Panc1 (cell line): ENCODE results near the gene AS3MT. TPM values are rescaled to one million over a fixed set of nuclear protein-coding genes. Genes with fewer than 3 reads are reported as not detected.

Experiments used
- ATAC-seq: fragments of 200-7000 bp; cut with Tn5 transposase; 2 replicates; pipeline ENCODE4 v1.9.1; 2020; ENCODE audit warnings: mild to moderate bottlenecking, moderate library complexity
- BruUV-seq: library from RNA; stranded (reverse); fragments of 400-500 nt; replicated peaks from 2 replicates; lab custom pipeline; 2021; lab: Mats Ljungman, UMichigan
- CTCF ChIA-PET: fragments of 300-600 bp; sonication (Branson Sonifier 250); formaldehyde crosslinking; loops from one replicate; lab custom pipeline; 2022; ENCODE audit warnings: antibody characterized with exemption; lab: Charles Lee
- POLR2A ChIA-PET: fragments of 300-600 bp; sonication (Branson Sonifier 250); formaldehyde crosslinking; loops from one replicate; lab custom pipeline; 2022; ENCODE audit warnings: antibody characterized with exemption; lab: Charles Lee
- DNase-seq: peaks from one replicate; pipeline ENCODE4 v3.0.0-alpha.2; 2010; ENCODE audit warnings: low read depth, low spot score
- H3K27ac ChIP-seq: 2 replicates; pipeline ENCODE4 v1.5.1; 2011; ENCODE audit warnings: mild to moderate bottlenecking, low read length, inconsistent platforms
- H3K27me3 ChIP-seq: fragments of 200-500 bp; sonication (Bioruptor generic); 2 replicates; pipeline ENCODE4 v1.6.0; 2014; ENCODE audit warnings: low read length, inconsistent platforms; ENCODE audit not compliant: control insufficient read depth, insufficient read depth
- H3K36me3 ChIP-seq: fragments of 200-500 bp; sonication (Bioruptor generic); 2 replicates; pipeline ENCODE4 v1.5.1; 2014; ENCODE audit warnings: inconsistent platforms, mild to moderate bottlenecking, low read length, moderate library complexity; ENCODE audit not compliant: control insufficient read depth, insufficient read depth
- H3K4me1 ChIP-seq: 2 replicates; pipeline ENCODE4 v1.5.1; 2011; ENCODE audit warnings: inconsistent platforms, mild to moderate bottlenecking, low read length, moderate library complexity; ENCODE audit not compliant: control insufficient read depth, insufficient read depth
- H3K4me3 ChIP-seq, 2 experiments: 2 replicates each; pipeline ENCODE4 v1.5.1; 2011 to 2012; ENCODE audit warnings: low read depth in 2 of 2, low read length in 2 of 2, mild to moderate bottlenecking in 2 of 2, inconsistent platforms in 1 of 2, moderate library complexity in 1 of 2
- H3K9me3 ChIP-seq: fragments of 200-500 bp; sonication (Bioruptor generic); 2 replicates; pipeline ENCODE4 v1.5.1; 2014; ENCODE audit warnings: low read depth, mild to moderate bottlenecking, inconsistent platforms, low read length, moderate library complexity; ENCODE audit not compliant: control insufficient read depth, insufficient read depth
- CTCF ChIP-seq: fragments of 450-650 bp; IDR thresholded peaks from 2 replicates; pipeline ENCODE4 v1.5.1; 2017; ENCODE audit warnings: mild to moderate bottlenecking
- POLR2AphosphoS5 ChIP-seq: IDR thresholded peaks from 2 replicates; pipeline ENCODE4 v1.6.1; 2012; ENCODE audit warnings: mild to moderate bottlenecking, low read depth, low read length, moderate library complexity
- SIN3A ChIP-seq: IDR thresholded peaks from 2 replicates; pipeline ENCODE4 v1.6.1; 2012; ENCODE audit warnings: low read depth, mild to moderate bottlenecking, low read length, moderate library complexity, borderline replicate concordance; ENCODE audit not compliant: insufficient read depth
- TCF7L2 ChIP-seq: IDR thresholded peaks from 2 replicates; pipeline ENCODE4 v1.6.1; 2011; ENCODE audit warnings: mild to moderate bottlenecking, low read depth, low read length, inconsistent platforms
- in situ Hi-C: cut with HindIII; loops from 2 replicates; pipeline ENCODE4 v1.10.0; 2016; ENCODE audit warnings: low sequenced_read_pairs, low pct_unique_long_range_greater_than_20kb
- intact Hi-C: fragments of 100-400 bp; cut with micrococcal nuclease; formaldehyde crosslinking; loops from one replicate; pipeline ENCODE4 v1.10.0; 2022; ENCODE audit not compliant: unreplicated experiment
- total RNA-seq: library from RNA; stranded (reverse); gene quantifications from one replicate; pipeline ENCODE4 v1.2.1, GENCODE V29; 2021; ENCODE audit not compliant: unreplicated experiment
- TF ChIP-seq, protein P1 (sequence below), 2 experiments: IDR thresholded peaks; 2 replicates each; pipeline ENCODE4 v1.6.1; 2011 to 2012; ENCODE audit warnings: low read depth in 2 of 2, control low read depth in 1 of 2, low read length in 1 of 2, mild to moderate bottlenecking in 1 of 2, moderate library complexity in 1 of 2; ENCODE audit not compliant: insufficient read depth in 1 of 2

AS3MT gene
- total RNA-seq, 1 experiment from 2014 or later: 4.0 TPM

DNA sequence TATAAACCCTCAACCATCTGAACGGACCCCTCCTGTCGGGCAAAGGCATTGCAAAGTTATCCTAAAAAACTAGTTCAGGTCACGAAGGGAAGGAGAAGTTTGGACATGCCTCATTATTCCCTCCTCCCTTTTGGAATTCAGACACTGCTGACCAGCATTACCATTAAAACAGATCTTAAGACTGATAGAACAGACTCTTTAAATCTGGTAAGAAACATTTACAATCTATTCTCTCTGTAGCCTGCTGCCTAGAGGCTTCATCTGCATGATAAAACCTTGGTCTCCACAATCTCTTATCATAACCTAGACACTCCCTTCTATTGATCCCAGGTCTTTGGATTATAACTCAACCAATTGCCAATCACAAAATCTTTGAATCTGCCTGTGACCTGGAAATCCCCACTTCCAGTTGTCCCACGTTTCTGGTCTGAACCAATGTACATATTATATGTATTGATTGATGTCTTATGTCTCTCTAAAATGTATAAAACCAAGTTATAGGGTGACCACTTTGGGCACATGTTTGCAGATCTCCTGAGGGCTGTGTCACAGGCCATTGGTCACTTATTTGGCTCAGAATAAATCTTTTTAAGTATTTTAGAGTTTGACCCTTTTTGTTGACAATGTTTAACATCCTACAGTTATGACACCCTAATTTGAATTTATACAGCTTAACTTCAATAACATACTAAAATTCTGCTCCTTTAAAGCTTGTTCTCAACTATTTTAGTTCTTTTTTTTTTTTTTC is 25.4 kb downstream of the AS3MT start:
- intact Hi-C loops (no loop called here), in situ Hi-C loops (no loop called here)
- no peaks in the 10 kb centered on the region for H3K4me1 ChIP-seq
- H3K36me3 ChIP-seq: no peaks in the 10 kb centered on the region
- BruUV-seq: no TSS peak
- no peak for ATAC-seq
- POLR2A ChIA-PET: interaction anchor here (0.6 kb wide), 1 partner anchor 158 kb away, joined by 5 read pairs; no protein-coding TSS in a partner anchor
- H3K27ac ChIP-seq: no peak overlapping the region
- no peaks in the 10 kb centered on the region for H3K9me3 ChIP-seq
- DNase-seq: no peak
- CTCF ChIA-PET: interaction anchor here (0.7 kb wide), 1 partner anchor 340 kb away, joined by 6 read pairs; no protein-coding TSS in a partner anchor
- TF ChIP-seq CTCF (no peak), SIN3A (no peak), TCF7L2 (no peak), POLR2AphosphoS5 (no peak)
- TF ChIP-seq, protein P1, sequence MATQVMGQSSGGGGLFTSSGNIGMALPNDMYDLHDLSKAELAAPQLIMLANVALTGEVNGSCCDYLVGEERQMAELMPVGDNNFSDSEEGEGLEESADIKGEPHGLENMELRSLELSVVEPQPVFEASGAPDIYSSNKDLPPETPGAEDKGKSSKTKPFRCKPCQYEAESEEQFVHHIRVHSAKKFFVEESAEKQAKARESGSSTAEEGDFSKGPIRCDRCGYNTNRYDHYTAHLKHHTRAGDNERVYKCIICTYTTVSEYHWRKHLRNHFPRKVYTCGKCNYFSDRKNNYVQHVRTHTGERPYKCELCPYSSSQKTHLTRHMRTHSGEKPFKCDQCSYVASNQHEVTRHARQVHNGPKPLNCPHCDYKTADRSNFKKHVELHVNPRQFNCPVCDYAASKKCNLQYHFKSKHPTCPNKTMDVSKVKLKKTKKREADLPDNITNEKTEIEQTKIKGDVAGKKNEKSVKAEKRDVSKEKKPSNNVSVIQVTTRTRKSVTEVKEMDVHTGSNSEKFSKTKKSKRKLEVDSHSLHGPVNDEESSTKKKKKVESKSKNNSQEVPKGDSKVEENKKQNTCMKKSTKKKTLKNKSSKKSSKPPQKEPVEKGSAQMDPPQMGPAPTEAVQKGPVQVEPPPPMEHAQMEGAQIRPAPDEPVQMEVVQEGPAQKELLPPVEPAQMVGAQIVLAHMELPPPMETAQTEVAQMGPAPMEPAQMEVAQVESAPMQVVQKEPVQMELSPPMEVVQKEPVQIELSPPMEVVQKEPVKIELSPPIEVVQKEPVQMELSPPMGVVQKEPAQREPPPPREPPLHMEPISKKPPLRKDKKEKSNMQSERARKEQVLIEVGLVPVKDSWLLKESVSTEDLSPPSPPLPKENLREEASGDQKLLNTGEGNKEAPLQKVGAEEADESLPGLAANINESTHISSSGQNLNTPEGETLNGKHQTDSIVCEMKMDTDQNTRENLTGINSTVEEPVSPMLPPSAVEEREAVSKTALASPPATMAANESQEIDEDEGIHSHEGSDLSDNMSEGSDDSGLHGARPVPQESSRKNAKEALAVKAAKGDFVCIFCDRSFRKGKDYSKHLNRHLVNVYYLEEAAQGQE (IDR thresholded peaks at IDR 0.05; ENCODE audit: insufficient read depth in 1 of 2, low read depth in 2 of 2, low read length in 1 of 2): no peak
- no peaks in the 10 kb centered on the region for H3K27me3 ChIP-seq
- no peak overlapping the region for H3K4me3 ChIP-seq

DNA sequence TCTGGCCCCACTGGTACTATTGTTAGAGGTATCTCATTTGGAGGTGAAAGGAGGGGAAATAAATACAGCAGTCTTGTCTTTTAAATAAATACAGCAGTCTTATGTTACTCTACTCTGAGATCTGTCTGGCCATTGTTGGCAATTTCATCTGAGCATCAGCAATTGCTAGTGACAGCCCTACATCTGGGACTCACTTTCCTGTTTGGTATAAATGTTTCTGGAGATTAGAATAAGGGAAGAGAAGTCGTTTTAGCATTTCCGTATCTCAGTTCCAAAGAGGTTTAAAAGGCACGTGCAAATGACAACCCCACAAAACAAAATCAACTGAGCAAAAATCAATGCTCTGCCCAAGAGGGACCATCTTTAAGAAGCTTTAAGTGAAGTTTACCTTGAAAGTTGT is 30.7 kb downstream of the AS3MT start:
- ATAC-seq (no peak), DNase-seq (no peak)
- no peaks in the 10 kb centered on the region for H3K4me1 ChIP-seq
- BruUV-seq: no TSS peak
- no peaks in the 10 kb centered on the region for H3K9me3 ChIP-seq
- TF ChIP-seq, protein P1 (IDR thresholded peaks at IDR 0.05; ENCODE audit: insufficient read depth in 1 of 2, low read depth in 2 of 2, low read length in 1 of 2): no peak
- TF ChIP-seq SIN3A (no peak), TCF7L2 (no peak), CTCF (no peak), POLR2AphosphoS5 (no peak)
- H3K27me3 ChIP-seq: no peaks in the 10 kb centered on the region
- ChIA-PET CTCF (interaction anchor here (0.9 kb wide), 1 partner anchor 50 kb away, joined by 4 read pairs; no protein-coding TSS in a partner anchor), POLR2A (interaction anchor here (0.7 kb wide), 1 partner anchor 148 kb away, joined by 5 read pairs; no protein-coding TSS in a partner anchor)
- intact Hi-C loops: loop anchor here (2.0 kb wide), 1 partner anchor 171 kb away; no protein-coding TSS in a partner anchor
- no peak overlapping the region for H3K27ac ChIP-seq
- H3K36me3 ChIP-seq: no peaks in the 10 kb centered on the region
- in situ Hi-C loops: no loop called here
- H3K4me3 ChIP-seq: no peak overlapping the region
